ENCODE results near the gene TJP1. TPM values are rescaled to one million over a fixed set of nuclear protein-coding genes. Genes with fewer than 3 reads are reported as not detected.

Gene TJP1
- total RNA-seq, 1 experiment from 2014 or later = 44.3 TPM

DNA sequence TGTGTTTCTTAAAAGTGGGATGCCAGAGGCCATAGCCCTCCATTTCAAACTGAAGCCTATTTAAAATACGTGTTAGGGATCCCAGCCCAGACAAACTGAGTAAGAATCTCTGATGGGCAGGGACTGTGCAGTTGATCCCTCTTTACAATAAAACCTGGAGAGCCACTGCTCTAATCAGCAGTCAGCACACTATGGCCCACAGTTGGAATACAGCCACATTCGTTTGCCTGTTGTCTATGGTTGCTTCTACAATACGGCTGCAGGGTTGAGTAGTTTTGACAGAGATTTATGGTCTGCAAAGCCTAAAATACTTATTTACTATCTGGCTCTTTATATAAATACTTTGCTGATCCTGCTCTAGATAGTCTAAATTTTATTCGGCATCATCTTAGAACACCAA, 32.4 kb downstream of the TJP1 start:
- no peaks in the 10 kb centered on the region for H3K27me3 Mint-ChIP-seq (ENCODE audit: unreplicated experiment)
- H3K4me3 Mint-ChIP-seq (ENCODE audit: low read depth, unreplicated experiment) = no peak overlapping the region
- CTCF ChIA-PET = no interaction called here
- no peaks in the 10 kb centered on the region for H3K36me3 Mint-ChIP-seq (ENCODE audit: insufficient read depth, unreplicated experiment)
- DNase-seq = no peak
- H3K27ac Mint-ChIP-seq (ENCODE audit: unreplicated experiment) = no peak overlapping the region
- BruUV-seq (replicated peaks) = no TSS peak
- TF ChIP-seq, protein P1, sequence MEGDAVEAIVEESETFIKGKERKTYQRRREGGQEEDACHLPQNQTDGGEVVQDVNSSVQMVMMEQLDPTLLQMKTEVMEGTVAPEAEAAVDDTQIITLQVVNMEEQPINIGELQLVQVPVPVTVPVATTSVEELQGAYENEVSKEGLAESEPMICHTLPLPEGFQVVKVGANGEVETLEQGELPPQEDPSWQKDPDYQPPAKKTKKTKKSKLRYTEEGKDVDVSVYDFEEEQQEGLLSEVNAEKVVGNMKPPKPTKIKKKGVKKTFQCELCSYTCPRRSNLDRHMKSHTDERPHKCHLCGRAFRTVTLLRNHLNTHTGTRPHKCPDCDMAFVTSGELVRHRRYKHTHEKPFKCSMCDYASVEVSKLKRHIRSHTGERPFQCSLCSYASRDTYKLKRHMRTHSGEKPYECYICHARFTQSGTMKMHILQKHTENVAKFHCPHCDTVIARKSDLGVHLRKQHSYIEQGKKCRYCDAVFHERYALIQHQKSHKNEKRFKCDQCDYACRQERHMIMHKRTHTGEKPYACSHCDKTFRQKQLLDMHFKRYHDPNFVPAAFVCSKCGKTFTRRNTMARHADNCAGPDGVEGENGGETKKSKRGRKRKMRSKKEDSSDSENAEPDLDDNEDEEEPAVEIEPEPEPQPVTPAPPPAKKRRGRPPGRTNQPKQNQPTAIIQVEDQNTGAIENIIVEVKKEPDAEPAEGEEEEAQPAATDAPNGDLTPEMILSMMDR (IDR thresholded peaks at IDR 0.05; ENCODE audit: unreplicated experiment) = no peak
- H3K9me3 Mint-ChIP-seq (ENCODE audit: low read depth, unreplicated experiment) = no peaks in the 10 kb centered on the region
- intact Hi-C loops (cut with micrococcal nuclease; ENCODE audit: unreplicated experiment) = no loop called here
- H3K4me1 Mint-ChIP-seq (ENCODE audit: low read depth, unreplicated experiment) = no peaks in the 10 kb centered on the region

DNA sequence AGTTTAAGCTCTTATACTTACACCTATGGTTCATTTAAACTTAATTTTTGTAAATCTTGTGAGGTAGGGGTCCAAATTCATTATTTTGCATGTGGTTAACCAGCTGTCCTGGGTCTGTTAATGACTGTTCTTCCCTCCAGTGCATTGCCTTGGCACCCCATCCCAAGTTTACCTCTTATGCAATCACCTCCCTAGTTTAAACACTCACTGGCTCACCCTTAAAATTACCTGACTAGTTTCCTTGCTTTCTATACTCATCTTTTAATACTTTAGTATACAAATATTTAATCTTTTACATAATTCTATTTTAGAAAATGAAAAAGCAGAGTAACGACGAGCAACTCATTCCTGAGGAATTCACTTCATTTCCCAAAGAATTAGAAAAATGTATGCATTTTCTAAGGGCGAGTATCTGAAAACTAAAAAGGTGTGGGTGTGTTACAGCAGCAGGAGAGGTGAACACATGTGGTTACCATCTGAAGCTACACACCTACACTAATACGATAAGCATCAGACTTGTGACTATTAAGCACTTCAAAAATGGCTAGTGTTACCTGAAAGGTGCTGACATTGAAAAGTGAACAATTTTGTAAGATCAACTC, 33.7 kb downstream of the TJP1 start:
- no peaks in the 10 kb centered on the region for H3K4me1 Mint-ChIP-seq (ENCODE audit: low read depth, unreplicated experiment)
- H3K9me3 Mint-ChIP-seq (ENCODE audit: low read depth, unreplicated experiment) = no peaks in the 10 kb centered on the region
- CTCF ChIA-PET = no interaction called here
- no peaks in the 10 kb centered on the region for H3K27me3 Mint-ChIP-seq (ENCODE audit: unreplicated experiment)
- DNase-seq = no peak
- TF ChIP-seq, protein P1 (IDR thresholded peaks at IDR 0.05; ENCODE audit: unreplicated experiment) = no peak
- BruUV-seq (replicated peaks) = no TSS peak
- H3K27ac Mint-ChIP-seq (ENCODE audit: unreplicated experiment) = no peak overlapping the region
- intact Hi-C loops (cut with micrococcal nuclease; ENCODE audit: unreplicated experiment) = no loop called here
- H3K36me3 Mint-ChIP-seq (ENCODE audit: insufficient read depth, unreplicated experiment) = no peaks in the 10 kb centered on the region
- H3K4me3 Mint-ChIP-seq (ENCODE audit: low read depth, unreplicated experiment) = no peak overlapping the region

DNA sequence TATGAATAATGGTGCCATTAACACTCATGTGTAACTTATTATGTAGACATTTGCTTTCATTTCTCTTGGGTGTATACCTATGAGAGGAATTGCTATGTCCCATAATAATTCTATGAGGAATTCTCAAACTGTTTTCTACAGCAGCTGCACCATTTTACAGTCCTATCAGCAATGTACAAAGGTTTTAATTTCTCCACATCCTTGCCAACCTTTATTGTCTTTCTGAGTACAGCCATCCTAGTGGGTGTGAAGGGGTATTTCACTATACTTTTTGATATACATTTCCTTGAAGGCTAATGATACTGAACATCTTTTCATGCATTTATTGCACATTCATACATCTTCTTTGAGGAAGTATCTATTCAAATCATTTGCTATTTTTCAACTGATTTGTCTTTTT, 34.5 kb downstream of the TJP1 start:
- Mint-ChIP-seq H3K4me3 (ENCODE audit: low read depth, unreplicated experiment) (no peak overlapping the region), H3K9me3 (ENCODE audit: low read depth, unreplicated experiment) (no peaks in the 10 kb centered on the region), H3K36me3 (ENCODE audit: insufficient read depth, unreplicated experiment) (no peaks in the 10 kb centered on the region), H3K4me1 (ENCODE audit: low read depth, unreplicated experiment) (no peaks in the 10 kb centered on the region), H3K27me3 (ENCODE audit: unreplicated experiment) (no peaks in the 10 kb centered on the region), H3K27ac (ENCODE audit: unreplicated experiment) (no peak overlapping the region)
- DNase-seq = no peak
- CTCF ChIA-PET = no interaction called here
- intact Hi-C loops (cut with micrococcal nuclease; ENCODE audit: unreplicated experiment) = no loop called here
- TF ChIP-seq, protein P1 (IDR thresholded peaks at IDR 0.05; ENCODE audit: unreplicated experiment) = no peak
- no TSS peak for BruUV-seq (replicated peaks)

DNA sequence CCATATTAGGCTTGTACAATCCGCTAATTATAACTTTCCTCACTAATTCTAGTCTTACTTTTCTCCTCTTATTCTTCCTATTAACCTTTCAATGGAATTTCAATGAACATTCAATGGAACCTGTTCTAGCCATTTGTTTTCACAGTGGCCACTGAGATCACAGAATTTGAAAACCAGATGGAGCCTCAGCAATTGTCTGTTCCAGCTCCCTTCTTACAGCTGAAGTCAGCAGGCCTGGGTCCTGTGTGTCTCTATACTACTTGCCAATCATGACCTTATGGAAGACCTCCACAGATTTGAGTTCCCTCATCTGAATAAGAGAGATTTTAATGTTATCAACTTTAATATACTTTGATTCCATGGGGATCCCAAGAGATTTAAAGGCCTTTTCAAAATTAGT, 36.6 kb downstream of the TJP1 start:
- no peaks in the 10 kb centered on the region for H3K4me1 Mint-ChIP-seq (ENCODE audit: low read depth, unreplicated experiment)
- H3K27me3 Mint-ChIP-seq (ENCODE audit: unreplicated experiment) = no peaks in the 10 kb centered on the region
- BruUV-seq (replicated peaks) = no TSS peak
- no peaks in the 10 kb centered on the region for H3K36me3 Mint-ChIP-seq (ENCODE audit: insufficient read depth, unreplicated experiment)
- intact Hi-C loops (cut with micrococcal nuclease; ENCODE audit: unreplicated experiment) = no loop called here
- peaks cover 3% of the 10 kb centered on the region for H3K9me3 Mint-ChIP-seq (ENCODE audit: low read depth, unreplicated experiment)
- TF ChIP-seq, protein P1 (IDR thresholded peaks at IDR 0.05; ENCODE audit: unreplicated experiment) = no peak
- CTCF ChIA-PET = no interaction called here
- no peak for DNase-seq
- H3K4me3 Mint-ChIP-seq (ENCODE audit: low read depth, unreplicated experiment) = no peak overlapping the region
- H3K27ac Mint-ChIP-seq (ENCODE audit: unreplicated experiment) = no peak overlapping the region
